NCI-H2171 treated with DMSO at 0.1 percent for 48 hours (cell line): ENCODE data around the gene PAPSS1.

Experiments used
- DNase-seq: peaks from one replicate; lab custom pipeline; 2025; lab: John Stamatoyannopoulos, UW

Gene PAPSS1

GRCh38 chr4:107625391-107625902, 94.6 kb downstream of the PAPSS1 start:
- DNase-seq, result no peak

GRCh38 chr4:107624024-107624423, 96.0 kb downstream of the PAPSS1 start:
- DNase-seq, result no peak

GRCh38 chr4:107622006-107622405, 98.0 kb downstream of the PAPSS1 start:
- DNase-seq, result no peak

- no peak for DNase-seq
Measured at GRCh38 chr4:107619731-107620130, 100.3 kb downstream of the PAPSS1 start.

- no peak for DNase-seq
Measured at GRCh38 chr4:107619066-107619465, 101.0 kb downstream of the PAPSS1 start.

DNA sequence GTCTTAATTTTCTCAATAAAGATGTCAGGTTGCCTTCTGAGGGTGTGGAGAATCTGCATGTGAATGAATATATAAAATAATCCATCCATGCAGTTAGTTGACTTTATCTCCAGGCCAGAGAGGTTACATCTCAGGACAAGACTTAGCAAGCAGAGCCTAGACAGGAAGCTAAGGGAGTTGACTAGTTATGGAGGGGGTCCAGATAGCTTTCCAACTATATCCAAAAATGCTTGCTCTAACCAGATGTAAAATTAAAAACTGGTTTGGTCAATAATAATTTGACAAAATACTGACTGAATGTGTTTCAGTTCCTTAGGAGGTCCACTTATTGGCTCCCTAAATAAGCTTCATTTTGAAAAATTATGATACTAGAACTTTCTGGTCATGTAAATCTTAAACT, 101.4 kb downstream of the PAPSS1 start:
- no peak for DNase-seq

- no peak for DNase-seq
Measured at GRCh38 chr4:107616838-107617389, 103.1 kb downstream of the PAPSS1 start.

DNA sequence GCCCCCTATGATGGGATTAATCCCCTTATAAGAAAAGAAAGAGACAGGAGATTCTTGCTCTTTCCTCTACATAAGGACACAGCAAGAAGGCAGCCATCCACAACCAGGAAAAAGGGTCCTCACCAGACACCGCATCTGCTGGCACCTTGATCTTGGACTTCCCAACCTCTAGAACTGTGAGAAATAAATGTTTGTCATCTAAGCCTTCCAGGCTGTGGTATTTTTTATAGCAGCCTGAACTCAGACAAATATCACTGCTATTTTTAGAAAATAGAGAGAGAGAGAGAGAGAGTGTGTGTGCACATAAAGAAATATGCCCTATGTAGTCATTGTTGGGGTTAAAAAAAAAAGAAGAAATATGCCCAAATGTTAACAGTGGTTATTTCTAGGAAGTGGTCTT, 104.2 kb downstream of the PAPSS1 start:
- DNase-seq, result no peak

DNA sequence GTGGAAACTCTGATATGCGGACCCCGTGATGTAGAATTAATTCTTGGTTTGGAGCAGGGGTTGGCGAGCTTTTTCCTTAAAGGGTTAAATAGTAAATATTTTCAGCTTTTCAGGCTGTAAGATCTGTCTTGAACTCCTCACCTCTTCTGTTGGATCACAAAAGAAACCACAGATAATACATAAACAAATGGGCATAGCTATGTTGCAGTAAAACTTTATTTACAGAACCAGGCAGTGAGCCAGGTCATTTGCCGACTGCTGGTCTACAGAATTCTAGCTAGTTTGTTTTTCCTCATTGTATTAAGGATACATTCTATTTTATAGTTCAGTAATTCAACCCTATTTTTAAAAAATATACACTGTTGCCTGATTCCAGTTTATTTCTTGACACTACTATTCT, 116.6 kb downstream of the PAPSS1 start:
- no peak for DNase-seq

- no peak for DNase-seq
Measured at GRCh38 chr4:107600983-107601382, 119.1 kb downstream of the PAPSS1 start.

- DNase-seq, result no peak
Measured at GRCh38 chr4:107600436-107600835, 119.6 kb downstream of the PAPSS1 start.

DNA sequence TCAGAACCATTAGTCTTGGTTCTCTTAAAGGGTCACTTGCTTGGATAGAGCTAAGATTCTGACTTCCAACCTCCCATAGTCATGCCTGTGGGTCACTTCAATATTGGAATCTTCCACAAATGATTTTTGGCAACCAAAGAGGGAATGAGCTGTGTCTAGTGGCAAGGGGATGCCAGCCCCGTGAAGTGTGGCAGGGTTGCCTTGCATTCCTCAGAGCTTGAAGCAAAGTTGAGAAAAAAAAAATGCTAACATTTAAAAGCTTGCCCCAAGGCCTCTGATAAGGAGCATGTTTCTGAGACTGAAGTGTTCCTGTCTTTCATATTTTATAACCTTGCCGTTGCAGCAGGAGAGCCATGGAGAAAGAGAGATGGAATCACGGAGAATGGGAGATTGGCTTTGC, 120.2 kb downstream of the PAPSS1 start:
- no peak for DNase-seq

GRCh38 chr4:107593230-107593629, 126.8 kb downstream of the PAPSS1 start:
- DNase-seq, result no peak

DNA sequence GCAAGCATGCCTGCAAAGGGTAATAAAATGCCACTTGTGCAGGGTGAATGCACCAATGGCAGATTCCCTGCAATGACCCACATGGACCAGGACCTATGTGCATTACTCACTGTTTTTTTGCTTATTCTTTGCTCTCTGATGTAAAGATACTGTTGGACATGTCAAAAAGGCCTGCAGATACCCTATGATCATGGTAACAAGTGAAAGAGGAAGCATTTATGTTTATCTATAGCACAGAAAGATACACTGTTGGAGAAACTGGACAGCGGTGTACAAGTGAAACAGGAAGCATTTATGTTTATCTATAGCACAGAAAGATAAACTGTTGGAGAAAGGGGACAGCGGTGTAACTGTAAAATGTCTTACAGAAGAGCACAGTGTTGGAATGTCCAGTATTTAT, 127.5 kb downstream of the PAPSS1 start:
- DNase-seq, result no peak

DNA sequence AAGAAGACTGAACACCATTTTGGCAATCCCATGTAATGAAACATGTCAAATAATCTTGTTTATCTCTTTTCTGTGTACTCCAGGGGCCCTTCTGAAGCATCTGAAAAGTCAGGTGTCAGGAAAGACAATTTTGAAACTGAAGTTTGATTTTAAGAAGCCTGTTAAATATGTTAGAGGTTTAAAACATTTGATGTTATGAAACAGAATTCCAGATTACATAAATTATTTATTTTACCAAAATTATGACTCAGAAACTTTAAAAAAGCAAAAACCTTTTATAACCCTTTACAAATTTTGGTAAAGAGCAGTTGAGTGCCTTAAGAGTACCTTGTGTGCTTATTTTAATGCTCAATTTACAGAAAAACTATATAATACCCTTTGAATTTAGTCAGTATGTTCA, 130.8 kb downstream of the PAPSS1 start:
- DNase-seq, result no peak

DNA sequence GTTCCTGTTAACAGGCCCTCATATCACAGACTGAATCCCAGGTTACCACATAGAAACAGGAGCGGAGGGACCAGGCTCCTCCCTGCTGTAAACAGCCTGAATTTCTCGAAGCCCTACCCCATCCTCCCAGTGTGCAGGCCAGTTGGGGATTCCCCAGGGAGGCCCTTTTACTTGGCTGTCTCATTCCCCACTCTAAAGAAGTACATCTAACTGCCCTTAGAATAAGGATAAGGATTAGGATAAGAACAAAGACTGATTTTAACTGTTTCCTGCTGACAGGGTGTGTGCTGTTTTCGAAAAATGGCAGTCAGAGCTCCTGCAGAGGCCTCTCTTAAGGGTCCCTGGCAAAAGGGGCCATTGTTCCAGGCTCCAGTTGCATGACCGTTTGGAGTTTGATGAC, 133.7 kb downstream of the PAPSS1 start:
- no peak for DNase-seq

DNA sequence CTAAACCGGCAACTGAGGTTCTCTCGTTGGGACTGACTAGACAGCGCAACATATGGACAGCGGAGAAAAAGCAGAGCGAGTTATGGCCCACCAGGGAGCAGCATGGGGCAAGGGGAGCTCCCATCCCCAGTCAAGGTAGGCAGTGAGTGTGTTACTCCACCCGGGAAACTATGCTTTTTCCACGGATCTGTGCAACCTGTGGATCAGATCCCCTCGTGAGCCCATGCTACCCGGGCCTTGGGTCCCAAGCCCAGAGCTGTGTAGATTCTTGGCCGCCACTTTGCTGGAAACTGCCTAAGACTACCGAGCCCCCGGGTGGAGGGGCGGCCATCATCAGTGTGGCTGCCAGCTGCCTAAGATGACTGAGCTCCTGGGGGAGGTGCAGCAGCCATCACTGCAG, 140.9 kb downstream of the PAPSS1 start:
- peak; percentile 15 for DNase-seq

DNA sequence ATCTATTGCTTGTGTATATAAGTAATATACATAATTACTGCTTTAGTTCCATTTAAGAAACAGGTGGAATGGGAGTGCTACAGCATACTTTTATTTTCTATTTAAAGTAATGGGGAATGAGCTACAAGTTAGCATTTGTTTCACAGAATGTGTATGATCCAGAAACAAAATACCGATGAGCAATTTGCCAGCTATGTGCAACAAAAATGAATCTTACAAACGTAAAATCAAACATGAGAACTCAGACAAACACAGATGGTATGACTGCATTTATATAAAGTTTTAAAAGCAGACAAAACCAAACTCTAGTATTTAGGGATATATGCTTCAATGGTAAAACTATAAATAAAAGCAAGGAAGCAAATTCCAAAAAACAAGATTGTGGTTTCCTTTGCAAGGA, 141.7 kb downstream of the PAPSS1 start:
- no peak for DNase-seq

- no peak for DNase-seq
Measured at GRCh38 chr4:107577743-107578142, 142.3 kb downstream of the PAPSS1 start.

DNA sequence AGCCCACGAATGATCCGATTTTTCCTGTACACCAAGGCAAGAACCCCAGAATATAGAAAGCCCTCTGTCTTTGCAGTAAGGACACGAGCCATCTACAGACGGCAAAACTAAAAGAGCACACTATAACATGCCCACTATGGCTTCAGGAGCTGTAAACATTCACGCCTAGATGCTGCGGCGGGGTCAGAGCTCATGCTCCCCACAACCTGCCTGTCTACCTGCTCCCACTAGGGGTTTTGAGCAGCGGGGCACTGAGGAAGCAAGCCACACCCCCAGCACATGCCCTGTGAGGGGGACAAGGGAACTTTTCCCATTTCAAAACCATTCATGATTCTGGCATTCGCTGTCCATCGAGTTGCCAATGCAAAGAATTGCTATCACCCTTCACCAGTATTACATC, 144.8 kb downstream of the PAPSS1 start:
- no peak for DNase-seq

DNA sequence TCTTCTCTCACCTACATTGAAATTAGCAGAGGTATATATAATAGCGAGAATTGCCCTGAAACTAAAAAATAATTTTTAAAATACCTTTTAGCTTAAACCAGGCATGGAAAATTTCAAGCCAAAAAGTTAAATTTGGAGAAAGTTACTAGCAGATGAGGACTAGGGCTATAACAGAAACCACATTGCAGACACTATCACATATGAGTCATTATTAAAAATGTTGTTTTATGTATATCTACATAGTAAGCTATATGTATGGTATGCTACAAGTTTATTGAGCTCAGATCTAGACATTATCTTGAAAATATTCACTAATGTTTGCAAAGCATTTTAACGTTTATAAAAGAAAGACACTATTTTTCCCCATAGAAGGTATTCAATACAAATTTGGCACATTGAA, 147.8 kb downstream of the PAPSS1 start:
- no peak for DNase-seq

DNA sequence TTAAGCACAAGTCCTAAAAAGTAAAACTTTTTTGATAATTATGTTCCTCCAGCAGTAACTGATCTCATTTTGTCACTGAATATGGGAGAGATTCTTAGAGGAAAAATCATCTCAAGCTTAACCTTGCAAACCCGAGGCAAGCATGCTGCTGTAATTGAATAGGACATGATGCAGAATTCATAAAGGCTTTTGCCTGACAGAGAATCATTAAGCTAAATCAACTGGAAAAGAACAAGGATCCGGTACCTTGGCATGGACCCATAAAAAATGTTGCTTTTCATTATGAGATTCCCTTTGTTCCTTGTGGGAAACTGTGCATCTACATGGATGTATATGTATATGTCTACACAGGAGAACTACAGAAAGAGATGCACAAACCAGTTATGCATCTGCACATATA, 149.1 kb downstream of the PAPSS1 start:
- DNase-seq, result no peak

GRCh38 chr4:107564326-107564725, 155.7 kb downstream of the PAPSS1 start:
- no peak for DNase-seq
